Stimulated activated CD8-positive, alpha-beta memory T cell treated with anti-CD3 and anti-CD28 coated beads, Interleukin-4, amount 100 ng/mL, for 48 hours (primary cell): Measurements from ENCODE around the gene HOXB4.

Experiments
- DNase-seq: peaks from one replicate; pipeline ENCODE4 v3.0.0-alpha.2; 2020

Gene HOXB4

GRCh38 chr17:48600244-48601098, 22.3 kb upstream of the HOXB4 start:
- no peak for DNase-seq

- no peak for DNase-seq
Measured at GRCh38 chr17:48599354-48599753, 21.2 kb upstream of the HOXB4 start.

GRCh38 chr17:48598736-48599135, 20.6 kb upstream of the HOXB4 start:
- no peak for DNase-seq

- peak; percentile 55 for DNase-seq
Measured at GRCh38 chr17:48597778-48598631, 19.9 kb upstream of the HOXB4 start.

- no peak for DNase-seq
Measured at GRCh38 chr17:48597528-48597777, 19.3 kb upstream of the HOXB4 start.

GRCh38 chr17:48596735-48597527, 18.8 kb upstream of the HOXB4 start:
- no peak for DNase-seq

GRCh38 chr17:48596000-48596734, 18.0 kb upstream of the HOXB4 start:
- peak; percentile 63 for DNase-seq

GRCh38 chr17:48595278-48595999, 17.3 kb upstream of the HOXB4 start:
- DNase-seq: no peak

- no peak for DNase-seq
Measured at GRCh38 chr17:48594538-48595277, 16.6 kb upstream of the HOXB4 start.

GRCh38 chr17:48593840-48594537, 15.8 kb upstream of the HOXB4 start:
- peak; percentile 90 for DNase-seq

- peak; percentile 50 for DNase-seq
Measured at GRCh38 chr17:48593126-48593829, 15.1 kb upstream of the HOXB4 start, which contains the start of gene HOXB5. TSS of gene HOXB5 (minus strand) at chr17:48593779. CDS start at chr17:48593682, 97 bp downstream.

- DNase-seq: no peak
Measured at GRCh38 chr17:48592577-48592976, 14.4 kb upstream of the HOXB4 start.

GRCh38 chr17:48592057-48592514, 13.9 kb upstream of the HOXB4 start:
- DNase-seq: no peak

GRCh38 chr17:48591255-48592056, 13.3 kb upstream of the HOXB4 start:
- no peak for DNase-seq

GRCh38 chr17:48590607-48591161, 12.5 kb upstream of the HOXB4 start:
- DNase-seq: no peak

- no peak for DNase-seq
Measured at GRCh38 chr17:48589831-48590606, 11.9 kb upstream of the HOXB4 start, which contains the start of gene HOXB3. TSS of gene HOXB3 (minus strand) at chr17:48590241. CDS start at chr17:48552474, 37,767 bp downstream.

- no peak for DNase-seq
Measured at GRCh38 chr17:48589060-48589830, 11.1 kb upstream of the HOXB4 start.
